ENCODE measurements around the gene MACF1.

GRCh38 chr1:39205102-39205780 lies 746 bp downstream of the MACF1 start:
- no peak for TF ChIP-seq CTCF (IDR thresholded peaks at IDR 0.05)
- TF ChIP-seq TAF1 (IDR thresholded peaks at IDR 0.05; ENCODE audit: borderline replicate concordance, low read depth, low read length), result no peak
- TF ChIP-seq CHD2 (IDR thresholded peaks at IDR 0.05; ENCODE audit: low read length, partially characterized antibody), result no peak

All from SK-N-SH (cell line).